ENCODE data around the gene RPS3.

The RPS3 gene

DNA sequence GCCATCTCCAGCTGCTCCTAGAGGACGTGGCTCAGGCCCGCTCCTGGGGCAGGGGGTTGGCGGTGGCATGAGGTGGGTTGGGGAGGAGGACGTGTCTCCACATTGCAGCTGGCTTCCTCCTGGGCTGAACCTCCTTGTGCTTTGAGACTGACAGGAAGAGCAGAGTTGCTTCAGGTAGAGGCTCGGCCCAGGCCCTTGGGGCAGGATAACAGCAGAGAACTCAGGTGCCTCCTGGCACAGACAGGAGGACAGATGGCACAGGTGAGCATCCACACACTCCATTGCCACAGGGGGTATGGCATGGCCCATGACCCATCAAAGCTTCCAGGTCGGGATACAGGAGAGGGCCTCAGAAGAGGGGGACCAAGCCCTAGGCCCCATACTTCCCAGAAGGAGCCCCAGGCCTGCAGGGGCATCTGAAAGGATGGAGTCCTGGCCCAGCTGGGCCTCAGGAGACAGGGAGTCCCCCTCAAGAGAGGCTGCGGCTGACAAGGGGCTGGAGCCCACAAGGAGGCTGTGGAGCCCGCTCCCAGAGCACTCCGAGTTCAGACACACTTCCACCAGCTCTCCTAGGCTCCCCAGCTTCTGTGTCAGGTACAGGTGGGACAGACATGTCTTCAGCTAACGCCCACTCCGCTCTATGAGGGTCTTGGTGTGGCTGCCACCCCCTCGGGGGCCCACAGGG lies 35.7 kb downstream of the RPS3 start:
- DNase-seq (ENCODE audit: low read depth): no peak

DNA sequence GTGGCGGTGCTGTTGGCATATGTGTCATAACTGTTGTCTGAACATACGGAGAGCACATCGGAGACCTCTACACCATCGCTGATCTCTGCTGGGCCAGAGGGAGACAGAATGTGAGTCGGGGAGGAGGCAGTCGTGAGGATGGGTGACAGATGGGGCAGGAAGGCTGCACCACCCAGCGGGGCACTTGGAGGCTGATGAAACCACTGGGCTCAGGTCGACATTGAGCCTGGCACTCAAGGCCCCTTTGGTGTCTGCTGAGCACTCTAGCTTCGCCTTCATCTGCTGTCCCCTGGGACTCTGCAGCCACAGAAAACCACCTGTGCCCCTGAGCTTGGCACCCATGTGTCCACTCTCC lies 36.2 kb downstream of the RPS3 start:
- DNase-seq (ENCODE audit: low read depth): no peak

DNA sequence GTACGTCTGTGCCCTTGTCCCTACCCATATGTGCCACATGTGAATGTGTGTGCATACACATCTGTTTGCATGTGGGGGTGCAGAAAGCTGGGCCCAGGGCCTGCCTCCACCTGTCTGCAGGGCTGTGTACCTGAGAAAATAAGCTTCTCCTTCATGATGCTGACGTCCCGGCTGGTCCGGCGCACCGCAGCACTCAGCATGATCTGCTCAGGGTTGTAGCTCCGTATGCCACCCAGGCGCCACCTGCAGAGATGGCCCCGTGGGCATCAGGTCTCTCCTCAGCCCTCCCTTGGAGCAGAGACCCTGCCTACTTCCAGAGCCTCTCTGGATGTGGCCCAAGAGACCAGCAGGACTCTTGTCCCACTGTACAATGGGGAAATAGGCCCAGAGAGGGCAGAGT lies 37.5 kb downstream of the RPS3 start:
- DNase-seq (ENCODE audit: low read depth): no peak

DNA sequence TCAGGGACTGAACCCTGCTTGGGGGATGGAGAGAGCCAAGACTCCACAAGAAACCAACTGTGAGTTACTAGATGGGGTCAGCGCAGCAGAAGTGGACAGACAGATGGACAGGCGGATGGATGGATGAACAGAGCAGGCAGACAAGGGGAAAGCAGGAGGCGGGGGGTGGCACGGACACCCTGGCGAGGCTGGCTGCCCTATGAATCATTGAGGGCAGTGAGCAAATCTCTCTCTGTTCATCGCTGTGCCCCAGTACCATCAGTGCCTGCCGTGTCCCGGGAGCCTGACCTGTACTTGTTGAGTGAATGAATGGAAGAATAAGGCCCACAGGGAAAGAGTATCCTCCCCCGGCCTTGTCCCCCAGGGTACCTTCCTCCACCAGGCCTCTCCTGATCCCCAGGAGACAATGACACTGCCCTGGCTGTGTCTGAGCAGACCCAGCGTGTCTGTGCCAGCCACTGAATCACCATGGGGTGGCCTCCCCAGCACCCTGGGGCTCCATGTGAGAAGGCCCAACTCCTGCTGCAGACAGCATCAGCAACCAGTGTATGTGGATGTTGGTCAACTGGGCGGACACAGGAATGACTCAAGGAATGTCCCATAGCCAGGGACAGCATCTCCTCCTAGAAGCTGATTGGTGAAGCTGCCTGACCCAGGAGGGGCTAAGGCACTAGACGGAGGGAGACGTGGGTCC lies 38.8 kb downstream of the RPS3 start:
- no peak for DNase-seq (ENCODE audit: low read depth)

DNA sequence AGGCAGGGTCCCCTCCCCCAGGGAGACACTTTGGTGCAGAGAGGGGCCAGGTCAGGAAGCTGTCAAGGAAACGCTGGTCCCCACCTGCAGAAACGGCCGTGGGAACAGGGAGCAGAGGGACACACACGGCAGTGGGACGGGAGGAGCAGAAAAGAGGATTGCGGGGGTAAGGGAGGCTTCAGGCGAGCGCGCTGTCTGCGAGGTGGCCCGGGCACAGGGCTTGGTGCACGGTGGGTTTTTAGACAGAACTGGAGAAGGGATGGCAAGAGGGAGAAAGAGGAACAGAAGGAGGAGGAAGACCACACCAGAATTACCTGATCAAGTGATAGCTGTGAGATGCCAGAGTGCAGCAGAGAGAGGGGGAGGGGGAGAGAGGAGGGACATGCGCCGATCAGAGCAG lies 39.7 kb downstream of the RPS3 start:
- no peak for DNase-seq (ENCODE audit: low read depth)

DNA sequence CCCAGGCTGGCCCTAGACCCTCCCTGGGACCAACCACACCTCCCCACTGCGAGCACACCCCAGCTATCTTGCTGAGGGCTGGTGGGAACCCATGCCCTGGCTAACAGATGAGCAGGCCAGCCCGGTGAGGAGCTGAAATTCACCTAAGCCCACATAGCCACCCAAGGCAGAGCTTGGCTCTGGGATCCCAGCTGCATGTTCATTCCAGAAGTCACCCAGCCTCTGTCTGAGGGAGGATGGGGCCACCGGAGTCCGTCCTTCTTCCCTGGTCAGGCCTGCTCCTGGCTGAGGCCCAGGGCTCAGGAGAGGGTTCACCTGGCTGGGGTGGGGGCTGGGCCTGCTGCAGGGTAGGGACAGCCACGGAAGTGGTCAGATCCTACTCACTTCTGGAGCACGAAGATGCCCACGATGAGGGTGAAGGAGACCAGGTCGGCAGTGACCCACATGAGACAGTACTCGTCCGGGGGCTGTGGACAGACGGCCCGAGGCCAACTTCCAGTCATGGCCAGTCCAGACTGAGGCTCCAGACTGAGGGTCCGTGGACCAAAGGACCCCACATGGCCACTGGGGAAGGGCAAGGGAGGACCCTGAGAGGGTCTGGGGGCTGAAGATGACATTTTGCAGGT lies 40.3 kb downstream of the RPS3 start:
- DNase-seq (ENCODE audit: low read depth): no peak

DNA sequence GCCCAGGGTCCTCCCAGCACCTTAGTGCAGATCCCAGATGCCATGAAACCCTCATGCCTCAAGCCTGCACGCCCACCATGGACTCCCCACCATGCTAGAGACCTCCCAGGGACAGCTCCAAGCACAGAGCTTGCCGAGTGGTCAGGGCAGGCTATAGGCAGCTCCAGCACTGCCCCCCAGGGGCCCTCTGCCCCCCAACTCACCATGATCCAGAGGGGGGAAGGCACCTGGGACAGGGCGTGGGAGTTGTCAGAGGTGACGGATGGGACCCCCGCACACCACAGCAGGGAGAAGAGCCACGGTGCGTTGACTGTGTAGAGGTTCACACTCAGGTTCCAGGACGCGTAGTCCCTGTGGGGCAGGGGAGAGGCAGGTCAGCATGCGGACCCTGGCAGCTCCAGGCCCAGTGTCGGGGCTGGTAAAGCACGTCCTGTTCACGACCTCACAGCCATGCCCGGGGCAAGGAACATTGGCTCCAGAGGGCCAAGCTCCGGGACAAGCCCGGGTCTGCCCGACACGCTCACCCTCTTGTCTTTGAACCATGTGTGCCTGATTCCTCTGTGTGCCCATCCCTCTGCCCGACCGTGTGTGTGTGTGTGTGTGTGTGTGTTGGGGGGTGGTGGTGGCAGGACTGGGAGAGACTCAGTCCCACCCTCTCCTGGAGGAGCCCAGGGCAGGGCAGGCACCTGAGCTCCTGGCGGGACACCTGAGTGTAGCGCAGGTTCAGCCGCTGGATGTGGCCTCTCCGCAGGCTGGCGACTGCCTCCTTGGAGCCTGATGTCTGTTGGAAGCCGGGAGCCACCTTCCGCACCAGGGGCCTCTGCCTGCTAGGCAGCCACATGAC lies 41.9 kb downstream of the RPS3 start:
- no peak for DNase-seq (ENCODE audit: low read depth)

DNA sequence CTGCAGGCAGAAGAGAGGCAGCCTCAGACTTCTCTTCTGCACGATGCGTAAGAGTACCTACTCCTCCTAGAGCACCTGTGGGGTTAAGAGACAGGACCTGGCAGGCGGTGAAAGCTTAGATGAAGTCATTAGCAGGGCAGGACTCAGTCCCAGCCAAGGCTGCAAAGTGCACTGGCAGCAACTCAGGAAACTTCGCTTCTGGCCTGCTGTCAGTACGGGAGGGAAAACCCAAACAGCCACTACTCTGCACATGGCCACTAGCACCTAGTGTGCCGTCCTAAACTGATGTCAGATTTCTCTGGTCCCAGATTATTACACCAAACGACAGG lies 42.5 kb downstream of the RPS3 start:
- DNase-seq (ENCODE audit: low read depth): no peak

DNA sequence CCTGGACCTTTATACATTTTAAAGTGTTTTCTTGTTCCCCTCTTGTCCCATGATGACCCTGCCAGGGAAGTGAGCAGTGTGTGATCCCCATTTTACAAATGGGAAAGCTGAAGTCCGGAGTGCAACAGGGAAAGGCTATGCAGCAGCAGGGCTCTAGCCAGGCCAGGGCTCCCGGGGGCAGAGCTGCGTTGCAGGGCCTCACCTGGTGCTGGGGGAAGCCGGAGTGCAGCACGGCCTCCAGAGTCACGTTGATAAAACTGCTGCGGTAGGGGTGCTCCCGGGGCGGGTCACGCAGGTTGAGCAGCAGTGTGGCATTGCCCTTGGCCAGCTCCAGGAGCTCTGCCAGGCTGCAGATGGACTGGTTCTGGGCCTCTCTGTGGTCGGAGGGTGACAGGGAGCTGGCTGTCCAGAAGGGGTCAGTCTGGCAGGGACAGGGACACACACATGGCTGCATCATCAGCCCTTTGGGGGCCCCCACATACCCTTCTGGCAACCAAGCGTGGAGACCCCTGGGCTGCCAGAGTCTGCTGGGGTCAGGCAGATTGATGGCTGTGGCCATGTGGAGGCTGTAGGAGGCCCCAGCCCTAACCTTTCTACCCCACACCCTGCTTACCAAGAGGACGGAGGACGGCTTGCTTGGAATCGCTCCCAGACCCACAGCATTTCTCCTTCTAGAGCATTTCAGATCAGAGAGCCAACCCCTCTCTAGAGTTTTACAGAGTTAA lies 43.0 kb downstream of the RPS3 start:
- DNase-seq (ENCODE audit: low read depth): no peak

DNA sequence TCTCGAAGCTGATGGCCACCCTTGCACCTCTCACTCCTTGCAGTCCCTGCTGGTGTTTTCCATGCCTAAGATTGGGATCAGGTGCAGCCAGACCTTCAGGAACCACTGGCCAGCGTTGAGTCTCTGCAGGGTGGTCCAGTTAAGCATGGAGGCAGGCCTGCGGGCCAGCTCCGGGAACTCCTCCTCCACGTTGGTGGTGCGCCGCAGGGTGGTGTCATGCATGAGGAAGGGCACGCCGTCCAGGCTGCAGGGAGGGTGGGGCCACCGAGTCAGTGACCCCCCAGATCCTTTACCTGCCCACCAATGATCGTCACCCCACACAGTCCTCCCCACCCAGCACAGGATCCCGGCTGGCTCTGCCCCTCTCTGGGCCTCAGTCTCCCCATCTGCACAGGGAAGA lies 43.7 kb downstream of the RPS3 start:
- no peak for DNase-seq (ENCODE audit: low read depth)

DNA sequence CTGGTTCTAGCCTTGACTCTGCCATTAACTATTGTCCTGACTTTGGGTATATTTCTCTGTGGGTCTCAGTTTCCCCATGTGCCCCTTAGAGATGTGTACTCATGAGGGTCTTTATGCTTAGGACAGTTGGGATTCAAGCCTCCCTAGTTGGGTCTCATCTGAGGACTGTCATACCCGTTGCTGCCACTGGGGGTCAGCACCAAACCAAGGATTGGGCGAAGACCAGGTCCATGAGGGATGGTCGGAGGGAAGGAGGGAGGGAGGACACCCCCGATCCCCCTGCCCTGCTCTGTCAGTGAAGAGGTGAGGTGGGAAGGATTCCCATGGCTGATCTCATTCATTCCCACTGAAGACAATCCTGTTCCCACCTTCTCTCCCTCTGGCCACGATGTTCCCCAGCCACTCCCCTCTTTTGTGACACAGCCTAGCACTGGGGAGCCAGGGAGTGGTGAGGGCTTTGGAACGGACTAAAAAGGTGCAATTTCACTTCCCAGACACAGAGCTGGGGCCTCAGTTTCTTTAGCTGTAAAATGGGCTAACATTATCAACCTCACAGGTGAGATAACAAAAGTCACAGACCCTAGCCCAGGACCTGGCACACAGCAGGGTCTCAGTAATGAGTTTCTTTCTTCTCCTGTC lies 46.1 kb downstream of the RPS3 start:
- peak; percentile 54 for DNase-seq (ENCODE audit: low read depth)

DNA sequence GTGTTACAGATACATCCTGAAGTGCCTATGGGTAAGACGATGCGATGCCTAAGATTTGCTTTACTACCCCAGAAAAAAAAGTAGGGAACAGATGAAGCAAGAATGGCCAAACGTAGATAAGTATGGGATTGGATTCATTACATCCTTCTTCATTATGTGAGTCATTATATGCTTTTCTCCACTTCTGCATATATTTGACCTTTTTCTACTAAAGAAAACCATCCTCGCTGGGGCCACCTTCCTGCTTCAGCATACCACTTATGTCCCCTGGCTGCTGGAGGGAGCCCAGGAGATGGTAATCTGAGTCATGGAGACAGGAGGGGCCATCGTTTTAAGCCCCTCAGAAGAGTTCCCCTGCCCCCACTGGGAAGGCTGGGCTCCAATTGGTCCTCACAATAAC lies 48.1 kb downstream of the RPS3 start:
- no peak for DNase-seq (ENCODE audit: low read depth)

DNA sequence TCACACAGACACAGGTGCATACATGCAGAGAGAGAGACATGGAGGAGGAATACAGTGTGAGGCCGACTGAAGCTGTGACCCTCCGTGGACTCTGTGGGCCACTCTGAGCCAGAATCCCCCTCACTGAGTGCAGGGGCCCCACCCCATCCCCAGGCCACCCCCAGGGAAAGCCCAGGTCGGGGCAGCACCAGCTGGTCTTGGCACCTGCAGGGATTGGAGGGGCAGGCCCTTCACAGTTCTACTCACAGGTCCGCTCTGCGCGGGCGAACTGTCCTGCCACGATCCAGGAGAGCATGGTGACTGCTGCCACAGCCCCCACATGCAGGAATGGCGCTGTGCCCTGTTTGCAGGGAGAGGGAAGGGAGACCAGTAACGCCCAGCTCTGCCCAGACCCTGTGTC lies 50.0 kb downstream of the RPS3 start:
- no peak for DNase-seq (ENCODE audit: low read depth)

DNA sequence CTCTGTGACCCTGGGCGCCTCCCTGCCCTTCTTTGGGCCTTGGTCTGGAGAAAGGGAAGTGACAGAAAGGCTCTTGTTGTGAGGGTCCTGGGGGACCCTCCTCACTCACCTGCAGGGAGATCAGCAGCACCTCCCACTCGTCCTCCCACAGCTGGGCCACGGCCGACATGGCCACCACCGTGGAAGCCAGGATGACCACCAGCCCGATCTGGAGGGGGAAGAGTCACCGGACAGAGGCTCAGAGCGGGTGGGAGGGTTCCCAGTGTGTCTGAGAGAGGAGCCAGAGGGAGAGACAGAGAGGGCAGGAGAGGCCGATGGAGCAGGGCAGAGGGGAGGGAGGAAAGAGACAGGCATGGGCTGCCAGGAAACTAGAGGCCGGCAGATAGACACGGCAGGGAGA lies 50.5 kb downstream of the RPS3 start:
- DNase-seq (ENCODE audit: low read depth): no peak

DNA sequence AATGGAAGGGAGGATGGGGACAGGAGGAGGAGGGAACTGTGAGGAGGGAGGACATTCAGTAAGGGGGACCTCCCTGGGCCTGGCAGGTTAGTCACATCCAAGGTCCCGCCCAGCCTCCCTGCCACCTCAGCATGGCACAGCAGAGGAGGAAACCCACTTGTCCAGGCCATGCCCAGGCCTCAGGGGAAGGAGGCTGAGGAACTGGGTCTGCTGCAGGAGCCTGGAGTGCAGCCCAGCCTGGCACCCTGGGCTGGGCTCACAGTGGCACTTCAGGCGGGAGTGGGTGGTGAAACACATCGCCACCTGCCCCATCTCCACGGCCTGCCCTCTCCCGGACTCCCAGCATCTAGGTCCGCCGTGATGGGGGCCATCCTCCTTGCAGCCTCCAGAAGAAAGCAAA lies 50.9 kb downstream of the RPS3 start:
- DNase-seq (ENCODE audit: low read depth): no peak

DNA sequence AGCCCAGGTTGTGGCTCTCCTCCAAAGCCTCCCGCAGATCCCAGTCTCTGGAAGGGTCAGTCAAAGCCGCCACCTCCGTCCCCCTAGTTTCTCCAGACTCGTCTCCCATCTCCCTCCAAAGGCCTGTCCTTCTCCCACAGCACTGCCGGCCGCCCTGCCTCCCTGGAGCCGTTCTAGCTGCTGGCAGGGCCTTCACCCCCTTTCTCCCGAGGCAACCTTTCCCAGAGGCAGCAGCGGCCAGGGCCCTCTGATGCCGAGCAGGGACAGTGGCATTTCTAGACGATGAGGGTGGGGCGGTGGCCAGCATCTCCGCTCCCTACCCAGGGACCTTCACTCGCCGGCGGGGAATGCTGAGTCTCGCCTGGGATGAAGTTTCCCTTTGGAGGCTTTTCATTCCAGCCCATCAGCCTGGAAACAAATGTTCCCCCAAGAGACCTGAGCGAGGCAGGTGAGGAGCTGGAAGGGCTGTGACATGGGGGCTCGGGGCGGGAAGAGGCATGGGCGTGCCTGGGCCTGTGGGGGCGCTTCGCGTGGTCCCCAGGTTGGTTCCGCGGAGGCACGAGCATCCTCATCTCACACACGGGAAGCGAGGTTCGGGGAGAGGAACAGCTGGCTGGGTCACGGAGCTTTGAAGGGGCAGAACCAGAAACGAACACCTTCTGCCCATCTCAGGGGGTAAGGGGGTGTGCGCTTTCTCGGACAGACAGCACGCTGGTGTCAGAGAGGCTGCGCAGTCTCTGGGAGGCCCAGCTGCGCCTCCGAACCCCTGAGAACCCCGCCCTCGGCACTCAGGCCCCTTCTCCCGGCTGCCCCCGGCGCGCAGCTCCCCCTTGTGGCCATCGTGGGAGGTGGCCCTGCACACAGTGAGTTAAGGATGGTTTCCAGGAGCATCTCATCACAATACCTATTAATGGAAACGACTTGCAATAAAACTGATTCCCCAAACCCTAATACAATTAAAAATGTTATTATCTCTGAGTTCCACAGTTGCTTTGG lies 51.8 kb downstream of the RPS3 start:
- no peak for DNase-seq (ENCODE audit: low read depth)

DNA sequence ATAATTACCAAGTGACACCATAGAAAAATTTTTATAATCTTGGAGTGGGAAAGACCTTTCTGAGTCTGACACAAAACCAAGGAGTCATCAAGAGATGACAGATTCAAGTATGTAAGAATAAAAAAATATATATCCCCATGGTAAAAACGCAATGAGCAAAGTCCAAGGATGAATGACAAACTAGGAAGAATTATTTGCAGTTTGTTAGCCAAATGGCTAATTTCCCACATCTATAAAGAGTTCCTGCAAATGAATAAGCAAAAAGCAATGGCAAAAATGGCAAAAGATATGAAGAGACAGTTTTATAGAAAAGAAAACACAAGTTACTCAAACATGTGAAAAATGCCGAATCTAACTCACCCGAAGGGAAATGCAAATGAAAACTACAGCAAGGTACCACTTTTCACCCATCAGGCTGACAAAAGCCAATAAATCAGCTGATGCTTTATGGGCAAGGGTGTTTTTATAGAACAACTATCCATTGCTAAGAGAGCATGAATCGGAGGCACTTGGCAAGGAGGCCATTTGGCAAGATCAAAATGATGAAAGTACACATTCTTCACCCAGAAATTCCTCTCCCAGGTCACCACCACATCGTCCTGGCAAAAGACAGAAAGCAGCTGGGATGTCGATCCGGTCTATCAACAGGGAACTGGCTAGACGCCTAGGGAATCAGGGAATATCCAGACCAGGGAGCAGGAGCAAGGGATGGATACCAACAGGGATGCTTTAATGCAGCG lies 54.8 kb downstream of the RPS3 start:
- DNase-seq (ENCODE audit: low read depth): no peak

DNA sequence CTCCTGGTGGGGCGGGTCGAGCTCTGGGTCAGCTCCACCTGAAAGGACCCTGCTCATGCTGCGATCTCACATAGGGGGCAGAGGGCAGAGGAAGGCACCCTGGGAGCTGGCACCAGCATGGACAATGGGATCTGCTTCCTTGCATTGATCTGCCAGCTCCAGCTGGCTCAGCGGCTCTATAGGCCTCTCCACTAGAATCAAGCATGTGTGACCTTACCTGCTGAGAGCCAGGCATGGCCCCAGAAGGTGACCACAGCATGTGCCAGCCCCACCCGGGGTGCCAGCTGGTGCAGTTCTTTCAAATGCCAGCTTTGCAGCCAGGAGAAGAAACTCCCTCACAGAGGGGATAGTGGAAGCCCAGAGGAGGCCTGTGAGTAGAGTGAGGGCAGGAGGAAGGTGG lies 55.7 kb downstream of the RPS3 start:
- no peak for DNase-seq (ENCODE audit: low read depth)

All from stimulated activated CD8-positive, alpha-beta memory T cell treated with anti-CD3 and anti-CD28 coated beads, Interleukin-12 subunit alpha, Interleukin-12 subunit beta, amount 100 ng/mL, for 4 hours (primary cell).